ENCODE data around the gene RUFY3. TPM values are rescaled to one million over a fixed set of nuclear protein-coding genes. Genes with fewer than 3 reads are reported as not detected.

RUFY3 gene
- total and polyA plus RNA-seq, 2 of the 13 experiments (the other 11 are each of a cell fraction or from before 2014, with no cell fraction given): 17.9 to 25.3 TPM

DNA sequence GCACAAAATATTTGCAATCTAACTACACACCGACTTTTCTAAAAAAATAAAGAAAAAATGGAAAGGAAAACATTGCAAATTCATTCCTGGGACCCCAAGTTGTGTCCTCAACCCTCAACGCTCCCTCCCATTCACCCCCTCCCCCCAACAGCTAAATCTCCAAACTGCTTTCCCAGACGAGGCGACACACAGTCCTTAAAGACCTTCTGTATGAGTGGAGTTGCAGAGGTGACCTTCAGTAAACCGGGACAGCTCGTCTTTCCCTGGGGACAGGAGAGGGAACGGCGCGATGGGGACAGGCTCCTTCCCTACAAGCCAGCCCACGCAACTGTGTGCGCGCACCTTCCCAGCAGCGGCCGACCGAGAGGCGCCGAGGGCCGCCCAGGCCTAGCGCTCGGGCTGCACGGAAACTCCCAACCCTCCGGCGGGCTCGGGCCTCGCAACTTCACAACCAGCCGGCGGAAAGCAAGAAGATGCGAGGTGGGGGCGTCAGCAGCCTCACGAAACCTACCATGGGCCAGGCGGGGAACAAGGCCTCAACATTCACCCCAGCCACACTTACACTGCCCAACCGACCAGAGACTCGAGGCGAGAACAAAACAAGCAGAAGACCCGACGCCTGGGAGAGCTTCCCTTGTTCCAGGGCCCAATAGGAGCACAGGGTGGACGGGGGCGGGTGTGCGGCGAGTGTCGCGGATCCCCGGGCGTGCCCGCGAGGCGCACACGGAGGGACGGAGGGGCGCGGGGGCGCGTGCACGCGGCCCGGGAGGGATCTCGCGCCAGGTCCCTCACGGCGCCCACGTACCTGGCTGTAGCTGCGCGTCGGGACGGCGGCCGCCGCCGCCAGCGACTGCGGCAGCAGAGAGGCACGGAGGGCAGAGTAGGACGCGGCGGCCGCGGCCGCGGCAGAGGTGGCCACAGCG, 117.2 kb downstream of the RUFY3 start (continued):
- TF ChIP-seq, protein P1, sequence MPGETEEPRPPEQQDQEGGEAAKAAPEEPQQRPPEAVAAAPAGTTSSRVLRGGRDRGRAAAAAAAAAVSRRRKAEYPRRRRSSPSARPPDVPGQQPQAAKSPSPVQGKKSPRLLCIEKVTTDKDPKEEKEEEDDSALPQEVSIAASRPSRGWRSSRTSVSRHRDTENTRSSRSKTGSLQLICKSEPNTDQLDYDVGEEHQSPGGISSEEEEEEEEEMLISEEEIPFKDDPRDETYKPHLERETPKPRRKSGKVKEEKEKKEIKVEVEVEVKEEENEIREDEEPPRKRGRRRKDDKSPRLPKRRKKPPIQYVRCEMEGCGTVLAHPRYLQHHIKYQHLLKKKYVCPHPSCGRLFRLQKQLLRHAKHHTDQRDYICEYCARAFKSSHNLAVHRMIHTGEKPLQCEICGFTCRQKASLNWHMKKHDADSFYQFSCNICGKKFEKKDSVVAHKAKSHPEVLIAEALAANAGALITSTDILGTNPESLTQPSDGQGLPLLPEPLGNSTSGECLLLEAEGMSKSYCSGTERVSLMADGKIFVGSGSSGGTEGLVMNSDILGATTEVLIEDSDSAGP (CRISPR knock-in tag; IDR thresholded peaks at IDR 0.05; ENCODE audit: borderline replicate concordance): peak; percentile 65; the same call in 1 of the 2 replicates
- TF ChIP-seq, protein P2, sequence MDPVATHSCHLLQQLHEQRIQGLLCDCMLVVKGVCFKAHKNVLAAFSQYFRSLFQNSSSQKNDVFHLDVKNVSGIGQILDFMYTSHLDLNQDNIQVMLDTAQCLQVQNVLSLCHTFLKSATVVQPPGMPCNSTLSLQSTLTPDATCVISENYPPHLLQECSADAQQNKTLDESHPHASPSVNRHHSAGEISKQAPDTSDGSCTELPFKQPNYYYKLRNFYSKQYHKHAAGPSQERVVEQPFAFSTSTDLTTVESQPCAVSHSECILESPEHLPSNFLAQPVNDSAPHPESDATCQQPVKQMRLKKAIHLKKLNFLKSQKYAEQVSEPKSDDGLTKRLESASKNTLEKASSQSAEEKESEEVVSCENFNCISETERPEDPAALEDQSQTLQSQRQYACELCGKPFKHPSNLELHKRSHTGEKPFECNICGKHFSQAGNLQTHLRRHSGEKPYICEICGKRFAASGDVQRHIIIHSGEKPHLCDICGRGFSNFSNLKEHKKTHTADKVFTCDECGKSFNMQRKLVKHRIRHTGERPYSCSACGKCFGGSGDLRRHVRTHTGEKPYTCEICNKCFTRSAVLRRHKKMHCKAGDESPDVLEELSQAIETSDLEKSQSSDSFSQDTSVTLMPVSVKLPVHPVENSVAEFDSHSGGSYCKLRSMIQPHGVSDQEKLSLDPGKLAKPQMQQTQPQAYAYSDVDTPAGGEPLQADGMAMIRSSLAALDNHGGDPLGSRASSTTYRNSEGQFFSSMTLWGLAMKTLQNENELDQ (CRISPR knock-in tag; IDR thresholded peaks at IDR 0.05; ENCODE audit: borderline replicate concordance): no peak
- TF ChIP-seq BORCS8-MEF2B (CRISPR knock-in tag; IDR thresholded peaks at IDR 0.05) (0 out of 2 replicates have a peak, but pooled peaks have one; percentile 41), ZNF616 (CRISPR knock-in tag; IDR thresholded peaks at IDR 0.05; ENCODE audit: low read depth) (peak; percentile 28), WIZ (CRISPR knock-in tag; IDR thresholded peaks at IDR 0.05) (0 out of 2 replicates have a peak, but pooled peaks have one; percentile 33), ZFY (CRISPR knock-in tag; IDR thresholded peaks at IDR 0.05) (peak; percentile 78; the same call in 1 of the 2 replicates), ZNF879 (CRISPR knock-in tag; IDR thresholded peaks at IDR 0.05) (0 out of 2 replicates have a peak, but pooled peaks have one; percentile 54), GABPB1 (CRISPR knock-in tag; IDR thresholded peaks at IDR 0.05) (peak; percentile 27; the same call in 1 of the 2 replicates), SMARCC2 (IDR thresholded peaks at IDR 0.05) (no peak), HES4 (CRISPR knock-in tag; IDR thresholded peaks at IDR 0.05; ENCODE audit: borderline replicate concordance) (no peak; the same call in 1 of the 2 replicates), ZNF225 (CRISPR knock-in tag; IDR thresholded peaks at IDR 0.05) (0 out of 2 replicates have a peak, but pooled peaks have one; percentile 49), POLR2A (IDR thresholded peaks at IDR 0.05; ENCODE audit: insufficient read depth in 1 of 2, low read depth in 2 of 2, low read length in 2 of 2) (no peak; a peak in 2 of 4 replicates), RBAK (CRISPR knock-in tag; IDR thresholded peaks at IDR 0.05) (no peak), KLF16 (CRISPR knock-in tag; IDR thresholded peaks at IDR 0.05) (peak in 1 of 2 experiments; percentile 30; a peak in 1 of 4 replicates), MEIS2 (CRISPR knock-in tag; IDR thresholded peaks at IDR 0.05) (no peak), ZFX (CRISPR knock-in tag; IDR thresholded peaks at IDR 0.05; ENCODE audit: low read depth) (peak; percentile 85), NCOR1 (IDR thresholded peaks at IDR 0.05; ENCODE audit: borderline replicate concordance, low read length) (no peak), IKZF4 (CRISPR knock-in tag; IDR thresholded peaks at IDR 0.05; ENCODE audit: borderline replicate concordance, low read depth, not compliant biosample characterization) (peak; percentile 76), TOPORS (CRISPR knock-in tag; IDR thresholded peaks at IDR 0.05) (no peak), ZNF264 (CRISPR knock-in tag; IDR thresholded peaks at IDR 0.05) (0 out of 2 replicates have a peak, but pooled peaks have one; percentile 22), ZFP90 (CRISPR knock-in tag; IDR thresholded peaks at IDR 0.05; ENCODE audit: borderline replicate concordance) (no peak)
- TF ChIP-seq, protein P3, sequence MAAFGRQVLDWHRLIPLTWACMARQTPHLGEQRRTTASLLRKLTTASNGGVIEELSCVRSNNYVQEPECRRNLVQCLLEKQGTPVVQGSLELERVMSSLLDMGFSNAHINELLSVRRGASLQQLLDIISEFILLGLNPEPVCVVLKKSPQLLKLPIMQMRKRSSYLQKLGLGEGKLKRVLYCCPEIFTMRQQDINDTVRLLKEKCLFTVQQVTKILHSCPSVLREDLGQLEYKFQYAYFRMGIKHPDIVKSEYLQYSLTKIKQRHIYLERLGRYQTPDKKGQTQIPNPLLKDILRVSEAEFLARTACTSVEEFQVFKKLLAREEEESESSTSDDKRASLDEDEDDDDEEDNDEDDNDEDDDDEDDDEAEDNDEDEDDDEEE (CRISPR knock-in tag; IDR thresholded peaks at IDR 0.05): no peak; the same call in 1 of the 2 replicates
- TF ChIP-seq, protein P4, sequence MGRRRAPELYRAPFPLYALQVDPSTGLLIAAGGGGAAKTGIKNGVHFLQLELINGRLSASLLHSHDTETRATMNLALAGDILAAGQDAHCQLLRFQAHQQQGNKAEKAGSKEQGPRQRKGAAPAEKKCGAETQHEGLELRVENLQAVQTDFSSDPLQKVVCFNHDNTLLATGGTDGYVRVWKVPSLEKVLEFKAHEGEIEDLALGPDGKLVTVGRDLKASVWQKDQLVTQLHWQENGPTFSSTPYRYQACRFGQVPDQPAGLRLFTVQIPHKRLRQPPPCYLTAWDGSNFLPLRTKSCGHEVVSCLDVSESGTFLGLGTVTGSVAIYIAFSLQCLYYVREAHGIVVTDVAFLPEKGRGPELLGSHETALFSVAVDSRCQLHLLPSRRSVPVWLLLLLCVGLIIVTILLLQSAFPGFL (CRISPR knock-in tag; IDR thresholded peaks at IDR 0.05): no peak
